ENCODE measurements around the gene MSTO1.

MSTO1 gene

DNA sequence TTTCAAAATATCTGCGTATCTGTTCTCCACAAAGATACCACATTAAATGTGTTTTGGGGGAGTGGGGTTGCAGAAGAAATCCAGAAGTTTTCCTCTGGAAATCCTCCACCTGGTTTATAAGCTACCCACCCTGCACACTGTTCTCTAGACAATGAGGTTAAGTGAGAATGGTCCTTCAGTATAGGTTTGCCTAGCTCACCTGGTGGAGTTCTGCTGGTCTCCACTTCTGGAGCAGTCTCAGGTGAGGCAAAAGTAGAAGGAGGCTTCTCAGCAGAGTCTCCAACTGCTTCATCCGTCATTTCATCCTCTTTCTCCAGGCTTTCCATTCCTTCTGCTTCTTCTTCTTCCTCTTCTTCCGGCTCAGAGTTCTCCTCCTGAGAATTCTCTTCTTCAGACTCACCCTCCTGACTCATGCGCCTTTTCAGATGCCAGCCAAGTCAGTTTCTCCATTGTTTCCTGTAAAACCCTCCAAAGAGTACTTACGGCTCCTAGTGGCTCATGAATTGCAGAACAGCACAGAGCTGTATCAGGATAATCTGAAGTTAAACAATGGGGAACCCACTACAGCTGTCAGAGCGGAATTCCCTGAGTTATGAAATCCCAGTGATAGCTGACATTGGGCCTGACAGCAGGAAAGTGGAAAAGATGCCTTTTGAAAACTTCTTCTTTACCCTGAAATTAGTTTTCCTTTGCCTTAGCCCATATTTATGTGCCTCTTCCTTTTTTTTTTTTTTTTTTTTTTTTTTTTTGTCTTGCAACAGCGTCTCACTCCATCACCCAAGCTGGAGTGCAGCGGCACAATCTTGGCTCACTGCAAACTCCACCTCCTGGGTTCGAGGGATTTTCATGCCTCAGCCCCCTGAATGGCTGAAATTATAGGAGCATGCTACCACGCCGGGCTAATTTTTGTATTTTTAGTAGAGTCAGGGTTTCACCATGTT, 38.5 kb downstream of the MSTO1 start:
- H3K27me3 ChIP-seq (replicated peaks; ENCODE audit: insufficient read depth, low read length): no peaks in the 10 kb centered on the region
- H3K9ac ChIP-seq (ENCODE audit: low read length): no peak overlapping the region
- no peaks in the 10 kb centered on the region for H3K36me3 ChIP-seq (replicated peaks; ENCODE audit: insufficient read depth, low read length)
- H3K79me2 ChIP-seq (ENCODE audit: low read length): no peaks in the 10 kb centered on the region
- no peaks in the 10 kb centered on the region for H4K20me1 ChIP-seq (ENCODE audit: insufficient read depth, low read length)
- no peaks in the 10 kb centered on the region for H3K9me3 ChIP-seq (replicated peaks; ENCODE audit: insufficient read depth, low read length)
- H3F3A ChIP-seq (ENCODE audit: insufficient read depth, low read length): no peaks in the 10 kb centered on the region
- TF ChIP-seq, protein P1, sequence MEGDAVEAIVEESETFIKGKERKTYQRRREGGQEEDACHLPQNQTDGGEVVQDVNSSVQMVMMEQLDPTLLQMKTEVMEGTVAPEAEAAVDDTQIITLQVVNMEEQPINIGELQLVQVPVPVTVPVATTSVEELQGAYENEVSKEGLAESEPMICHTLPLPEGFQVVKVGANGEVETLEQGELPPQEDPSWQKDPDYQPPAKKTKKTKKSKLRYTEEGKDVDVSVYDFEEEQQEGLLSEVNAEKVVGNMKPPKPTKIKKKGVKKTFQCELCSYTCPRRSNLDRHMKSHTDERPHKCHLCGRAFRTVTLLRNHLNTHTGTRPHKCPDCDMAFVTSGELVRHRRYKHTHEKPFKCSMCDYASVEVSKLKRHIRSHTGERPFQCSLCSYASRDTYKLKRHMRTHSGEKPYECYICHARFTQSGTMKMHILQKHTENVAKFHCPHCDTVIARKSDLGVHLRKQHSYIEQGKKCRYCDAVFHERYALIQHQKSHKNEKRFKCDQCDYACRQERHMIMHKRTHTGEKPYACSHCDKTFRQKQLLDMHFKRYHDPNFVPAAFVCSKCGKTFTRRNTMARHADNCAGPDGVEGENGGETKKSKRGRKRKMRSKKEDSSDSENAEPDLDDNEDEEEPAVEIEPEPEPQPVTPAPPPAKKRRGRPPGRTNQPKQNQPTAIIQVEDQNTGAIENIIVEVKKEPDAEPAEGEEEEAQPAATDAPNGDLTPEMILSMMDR (IDR thresholded peaks at IDR 0.05; ENCODE audit: low read length): no peak
- TF ChIP-seq EZH2phosphoT487 (IDR thresholded peaks at IDR 0.05; ENCODE audit: low read length): no peak
- H3K9me2 ChIP-seq (replicated peaks; ENCODE audit: insufficient read depth, low read length): no peaks in the 10 kb centered on the region
- H3K4me3 ChIP-seq (ENCODE audit: low read length): no peak overlapping the region
- H3K4me1 ChIP-seq (ENCODE audit: low read length): no peaks in the 10 kb centered on the region
- no peak for DNase-seq
- no peak overlapping the region for H3K4me2 ChIP-seq (ENCODE audit: low read depth, low read length)
- H2AFZ ChIP-seq (ENCODE audit: low read length): no peak overlapping the region
- H3K27ac ChIP-seq (ENCODE audit: low read length): no peak overlapping the region

DNA sequence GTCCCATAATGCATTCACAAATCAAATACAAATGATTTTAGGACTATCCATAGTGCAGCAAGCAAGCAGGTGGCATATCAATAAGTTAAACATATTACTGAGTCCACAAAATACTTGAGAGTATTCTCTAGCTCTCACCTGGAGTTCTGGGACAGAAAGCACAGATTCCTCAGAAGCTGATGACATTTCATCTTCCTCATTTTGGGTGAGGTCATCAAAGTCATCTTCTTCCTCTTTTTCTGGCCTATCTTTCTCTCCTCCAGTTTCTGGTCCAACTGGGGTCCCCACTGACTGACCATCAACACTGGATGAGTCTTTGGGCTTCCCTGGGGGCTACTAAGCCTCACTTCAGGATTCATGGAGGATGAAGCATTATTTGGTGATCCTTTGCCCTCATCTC, 39.7 kb downstream of the MSTO1 start:
- Histone ChIP-seq H3K9ac (ENCODE audit: low read length) (no peak overlapping the region), H3K9me2 (replicated peaks; ENCODE audit: insufficient read depth, low read length) (no peaks in the 10 kb centered on the region), H3K9me3 (replicated peaks; ENCODE audit: insufficient read depth, low read length) (no peaks in the 10 kb centered on the region), H3K36me3 (replicated peaks; ENCODE audit: insufficient read depth, low read length) (no peaks in the 10 kb centered on the region), H3K4me2 (ENCODE audit: low read depth, low read length) (no peak overlapping the region), H3K79me2 (ENCODE audit: low read length) (no peaks in the 10 kb centered on the region), H2AFZ (ENCODE audit: low read length) (no peak overlapping the region), H4K20me1 (ENCODE audit: insufficient read depth, low read length) (no peaks in the 10 kb centered on the region), H3F3A (ENCODE audit: insufficient read depth, low read length) (no peaks in the 10 kb centered on the region), H3K27ac (ENCODE audit: low read length) (no peak overlapping the region), H3K4me3 (ENCODE audit: low read length) (no peak overlapping the region), H3K27me3 (replicated peaks; ENCODE audit: insufficient read depth, low read length) (no peaks in the 10 kb centered on the region), H3K4me1 (ENCODE audit: low read length) (no peaks in the 10 kb centered on the region)
- TF ChIP-seq, protein P1 (IDR thresholded peaks at IDR 0.05; ENCODE audit: low read length): no peak
- DNase-seq: no peak

DNA sequence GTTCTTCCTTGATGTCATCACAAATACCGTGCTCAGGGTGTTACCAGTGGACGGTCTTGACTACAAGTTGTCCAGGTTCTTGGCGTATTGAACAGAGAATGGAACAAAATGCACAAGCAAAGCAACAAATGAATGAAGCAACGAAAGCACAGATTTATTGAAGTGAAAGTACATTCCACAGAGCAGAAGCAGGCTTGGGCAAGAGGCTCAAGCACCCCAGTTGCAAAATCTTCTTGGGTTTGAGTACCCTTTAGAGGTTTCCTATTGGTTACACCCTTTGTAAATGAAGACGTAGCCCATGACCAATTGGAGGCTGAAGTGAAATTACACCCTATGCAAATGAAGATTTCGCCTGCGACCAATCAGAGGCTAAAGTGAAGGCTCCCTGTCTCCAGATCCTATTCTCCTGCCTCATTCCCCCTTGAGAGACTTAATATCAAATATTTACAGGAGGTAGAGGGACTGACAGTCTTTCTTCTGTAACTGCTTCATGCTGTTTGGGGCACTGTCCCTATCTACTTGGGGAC, 40.3 kb downstream of the MSTO1 start:
- Histone ChIP-seq H3F3A (ENCODE audit: insufficient read depth, low read length) (no peaks in the 10 kb centered on the region), H3K36me3 (replicated peaks; ENCODE audit: insufficient read depth, low read length) (no peaks in the 10 kb centered on the region), H3K9me3 (replicated peaks; ENCODE audit: insufficient read depth, low read length) (no peaks in the 10 kb centered on the region), H3K9ac (ENCODE audit: low read length) (no peak overlapping the region), H3K27me3 (replicated peaks; ENCODE audit: insufficient read depth, low read length) (no peaks in the 10 kb centered on the region), H3K4me1 (ENCODE audit: low read length) (no peaks in the 10 kb centered on the region), H3K9me2 (replicated peaks; ENCODE audit: insufficient read depth, low read length) (no peaks in the 10 kb centered on the region), H3K27ac (ENCODE audit: low read length) (no peak overlapping the region), H4K20me1 (ENCODE audit: insufficient read depth, low read length) (no peaks in the 10 kb centered on the region), H3K4me2 (ENCODE audit: low read depth, low read length) (no peak overlapping the region), H3K4me3 (ENCODE audit: low read length) (no peak overlapping the region), H2AFZ (ENCODE audit: low read length) (no peak overlapping the region), H3K79me2 (ENCODE audit: low read length) (no peaks in the 10 kb centered on the region)
- DNase-seq: no peak
- TF ChIP-seq, protein P1 (IDR thresholded peaks at IDR 0.05; ENCODE audit: low read length): no peak
- no peak for TF ChIP-seq EZH2 (optimal IDR thresholded peaks at IDR 0.05; ENCODE audit: low read depth, low read length)
